ENCODE measurements around the gene IGFL1. TPM values are rescaled to one million over a fixed set of nuclear protein-coding genes. Genes with fewer than 3 reads are reported as not detected.
"Not testable (repeated sequence)": the region's sequence is repeated elsewhere in the genome, so short reads cannot be mapped to it uniquely, and the experiment has no call there.

Gene IGFL1
- total RNA-seq, 5 donors from 2014 or later (not counting 1 experiment from before 2014, with no cell fraction given), result not detected

DNA sequence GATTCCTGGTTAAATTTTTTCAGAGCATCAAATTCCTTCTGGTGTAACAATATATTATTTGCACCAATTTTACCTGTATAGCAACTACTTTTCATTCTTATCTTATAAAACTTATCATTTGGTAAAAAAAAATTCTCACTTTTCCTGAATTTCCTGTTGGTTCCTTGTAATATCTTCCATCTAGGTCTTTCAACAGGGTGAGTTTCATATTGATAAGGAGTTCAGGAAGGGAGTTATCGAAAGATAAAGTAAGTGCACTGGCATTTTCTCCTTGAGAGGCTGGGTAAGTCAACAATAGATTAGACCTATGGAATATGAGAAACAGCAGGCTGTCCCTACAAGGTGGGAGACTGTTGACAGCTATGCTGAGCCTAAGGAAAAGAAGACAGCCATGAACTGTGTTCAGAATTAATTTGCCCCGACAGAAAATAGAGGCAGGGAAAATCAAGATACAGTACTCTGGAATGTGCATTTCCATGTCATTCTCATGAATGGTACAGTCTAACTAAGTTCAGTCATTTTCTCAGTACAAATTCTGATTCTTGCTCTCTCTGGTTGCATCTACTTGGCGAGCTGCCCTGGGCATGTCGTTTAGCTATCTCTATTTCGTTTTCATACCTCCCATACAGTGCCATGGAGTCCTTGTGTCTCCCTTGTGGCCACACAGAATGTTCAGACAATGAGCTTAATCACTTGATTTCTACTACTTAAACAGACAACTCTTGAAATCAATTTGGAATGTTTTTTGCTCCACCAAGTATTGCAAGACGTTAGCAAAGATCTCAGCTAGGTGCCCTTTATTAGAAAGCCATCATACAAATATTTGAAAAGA is 9.9 kb downstream of the IGFL1 start:
- H3K4me3 Mint-ChIP-seq, result no peak overlapping the region
- ATAC-seq (replicated peaks in 1 of 4) (no peak), DNase-seq (no peak)
- H3K27ac Mint-ChIP-seq, result no peak overlapping the region
- no peaks in the 10 kb centered on the region for H3K9me3 Mint-ChIP-seq
- POLR2A ChIA-PET, result no interaction called here
- Histone ChIP-seq H3K9me3 (no peaks in the 10 kb centered on the region), H3K27ac (ENCODE audit: low read length) (no peak overlapping the region), H3K4me1 (ENCODE audit: control insufficient read depth in 1 of 2, extremely low read depth in 1 of 2, insufficient read depth in 2 of 2, low read length in 2 of 2) (no peaks in the 10 kb centered on the region), H3K4me3 (ENCODE audit: control insufficient read depth in 1 of 2, extremely low read depth in 1 of 2, low read length in 1 of 2) (no peak overlapping the region), H3K36me3 (ENCODE audit: control insufficient read depth in 2 of 2, extremely low read depth in 1 of 2, insufficient read depth in 1 of 2, low read length in 1 of 2) (no peaks in the 10 kb centered on the region), H3K27me3 (replicated peaks in 1 of 2; ENCODE audit: control insufficient read depth in 2 of 2, extremely low read depth in 1 of 2, insufficient read depth in 2 of 2, low read length in 1 of 2) (peaks cover 3 to 6% of the 10 kb centered on the region in 2 experiments)
- WGBS (ENCODE audit: insufficient coverage), result 71% methylated on average over 5 of the region's 6 CpGs
- no peaks in the 10 kb centered on the region for H3K36me3 Mint-ChIP-seq
- CTCF ChIA-PET, result no interaction called here
- no peaks in the 10 kb centered on the region for H3K4me1 Mint-ChIP-seq
- H3K27me3 Mint-ChIP-seq, result peaks cover 49 to 59% of the 10 kb centered on the region in 2 donors

DNA sequence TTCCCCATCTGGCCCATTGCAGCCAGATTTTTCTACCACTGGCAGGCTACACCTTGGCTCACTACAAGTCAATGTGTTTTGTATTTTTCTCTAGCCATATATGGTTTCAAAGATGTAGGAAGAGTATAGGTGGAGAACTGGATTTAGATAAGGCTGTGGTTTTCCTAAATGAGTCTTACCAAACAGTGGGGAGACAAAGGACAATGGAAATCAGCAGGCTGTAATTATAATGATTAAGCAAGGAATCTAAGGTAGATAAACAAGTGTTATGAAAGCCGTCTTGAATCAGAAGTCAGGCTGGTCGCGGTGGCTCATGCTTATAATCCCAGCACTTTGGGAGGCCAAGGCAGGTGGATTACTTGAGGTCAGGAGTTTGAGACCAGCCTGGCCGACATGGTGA is 11.2 kb downstream of the IGFL1 start:
- no peaks in the 10 kb centered on the region for H3K9me3 ChIP-seq
- DNase-seq, result no peak
- no peaks in the 10 kb centered on the region for H3K4me1 ChIP-seq (ENCODE audit: control insufficient read depth in 1 of 2, extremely low read depth in 1 of 2, insufficient read depth in 2 of 2, low read length in 2 of 2)
- no peak for ATAC-seq (replicated peaks in 1 of 4)
- H3K4me3 Mint-ChIP-seq, result no peak overlapping the region
- H3K27ac ChIP-seq (ENCODE audit: low read length), result no peak overlapping the region
- no peaks in the 10 kb centered on the region for H3K36me3 ChIP-seq (ENCODE audit: control insufficient read depth in 2 of 2, extremely low read depth in 1 of 2, insufficient read depth in 1 of 2, low read length in 1 of 2)
- H3K27ac Mint-ChIP-seq, result no peak overlapping the region
- ChIA-PET POLR2A (no interaction called here), CTCF (interaction anchor here in 1 of 2 donors (0.6 kb wide), 1 partner anchor 508 kb away, joined by 3 read pairs; no protein-coding TSS in a partner anchor)
- H3K4me1 Mint-ChIP-seq, result no peaks in the 10 kb centered on the region
- peaks cover 5 to 13% of the 10 kb centered on the region in 2 experiments for H3K27me3 ChIP-seq (replicated peaks in 1 of 2; ENCODE audit: control insufficient read depth in 2 of 2, extremely low read depth in 1 of 2, insufficient read depth in 2 of 2, low read length in 1 of 2)
- no peak overlapping the region for H3K4me3 ChIP-seq (ENCODE audit: control insufficient read depth in 1 of 2, extremely low read depth in 1 of 2, low read length in 1 of 2)
- no peaks in the 10 kb centered on the region for H3K36me3 Mint-ChIP-seq
- WGBS (ENCODE audit: insufficient coverage), result 86% methylated on average over 3 of the region's 4 CpGs
- no peaks in the 10 kb centered on the region for H3K9me3 Mint-ChIP-seq
- peaks cover 51 to 66% of the 10 kb centered on the region in 2 donors for H3K27me3 Mint-ChIP-seq

DNA sequence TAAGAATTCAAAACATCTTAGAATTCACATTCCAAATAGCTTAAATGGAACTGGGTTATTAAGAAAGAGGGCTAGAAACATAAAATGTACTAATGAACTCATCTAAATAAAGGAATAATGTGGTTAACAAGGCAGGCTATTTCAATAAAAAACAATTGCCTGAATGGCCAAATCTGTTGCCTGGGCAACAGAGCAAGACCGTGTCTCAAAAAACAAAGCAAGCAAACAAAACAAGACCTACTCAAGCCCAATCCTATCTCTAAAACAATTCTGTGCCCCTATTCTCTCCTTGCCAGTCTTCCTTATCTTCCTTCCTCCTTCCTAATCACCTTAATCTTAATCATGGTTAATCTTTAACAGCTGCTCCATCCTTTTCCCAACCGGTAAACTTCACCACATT is 12.1 kb downstream of the IGFL1 start:
- ChIA-PET CTCF (interaction anchor here in 1 of 2 donors (0.7 kb wide), 1 partner anchor 90 kb away, joined by 4 read pairs; no protein-coding TSS in a partner anchor), POLR2A (no interaction called here)
- WGBS (ENCODE audit: insufficient coverage), result 15% methylated on average over 1 of the region's 2 CpGs

GRCh38 chr19:46243081-46243654 is 13.6 kb downstream of the IGFL1 start:
- peaks cover 51 to 64% of the 10 kb centered on the region in 2 donors for H3K27me3 Mint-ChIP-seq
- 92% methylated on average over 2 of the region's 6 CpGs for WGBS (ENCODE audit: insufficient coverage)
- H3K9me3 Mint-ChIP-seq; H3K36me3 ChIP-seq (ENCODE audit: control insufficient read depth in 2 of 2, extremely low read depth in 1 of 2, insufficient read depth in 1 of 2, low read length in 1 of 2); H3K9me3 ChIP-seq; ATAC-seq (replicated peaks in 1 of 4); H3K27ac Mint-ChIP-seq; CTCF ChIA-PET; H3K4me1 ChIP-seq (ENCODE audit: control insufficient read depth in 1 of 2, extremely low read depth in 1 of 2, insufficient read depth in 2 of 2, low read length in 2 of 2); DNase-seq; H3K4me1 Mint-ChIP-seq; H3K4me3 ChIP-seq (ENCODE audit: control insufficient read depth in 1 of 2, extremely low read depth in 1 of 2, low read length in 1 of 2); POLR2A ChIA-PET; H3K36me3 Mint-ChIP-seq; H3K4me3 Mint-ChIP-seq; H3K27ac ChIP-seq (ENCODE audit: low read length): not testable (repeated sequence)
- H3K27me3 ChIP-seq (replicated peaks in 1 of 2; ENCODE audit: control insufficient read depth in 2 of 2, extremely low read depth in 1 of 2, insufficient read depth in 2 of 2, low read length in 1 of 2), result peaks cover 10 to 19% of the 10 kb centered on the region in 2 experiments

More for the DNA sequence above, 12.1 kb downstream of the IGFL1 start:
- H3K36me3 ChIP-seq (ENCODE audit: control insufficient read depth in 2 of 2, extremely low read depth in 1 of 2, insufficient read depth in 1 of 2, low read length in 1 of 2), result no peaks in the 10 kb centered on the region
- H3K9me3 Mint-ChIP-seq, result no peaks in the 10 kb centered on the region
- peaks cover 5 to 13% of the 10 kb centered on the region in 2 experiments for H3K27me3 ChIP-seq (replicated peaks in 1 of 2; ENCODE audit: control insufficient read depth in 2 of 2, extremely low read depth in 1 of 2, insufficient read depth in 2 of 2, low read length in 1 of 2)
- no peaks in the 10 kb centered on the region for H3K9me3 ChIP-seq
- H3K4me1 ChIP-seq (ENCODE audit: control insufficient read depth in 1 of 2, extremely low read depth in 1 of 2, insufficient read depth in 2 of 2, low read length in 2 of 2), result no peaks in the 10 kb centered on the region
- H3K36me3 Mint-ChIP-seq, result no peaks in the 10 kb centered on the region
- H3K27me3 Mint-ChIP-seq, result peaks cover 54 to 67% of the 10 kb centered on the region in 2 donors
- no peak overlapping the region for H3K4me3 ChIP-seq (ENCODE audit: control insufficient read depth in 1 of 2, extremely low read depth in 1 of 2, low read length in 1 of 2)
- no peak overlapping the region for H3K4me3 Mint-ChIP-seq
- no peak overlapping the region for H3K27ac ChIP-seq (ENCODE audit: low read length)
- H3K27ac Mint-ChIP-seq, result no peak overlapping the region
- no peaks in the 10 kb centered on the region for H3K4me1 Mint-ChIP-seq
- DNase-seq, result no peak
- no peak for ATAC-seq (replicated peaks in 1 of 4)

- H3K27ac Mint-ChIP-seq, result no peak overlapping the region
- Histone ChIP-seq H3K9me3 (no peaks in the 10 kb centered on the region), H3K27me3 (replicated peaks in 1 of 2; ENCODE audit: control insufficient read depth in 2 of 2, extremely low read depth in 1 of 2, insufficient read depth in 2 of 2, low read length in 1 of 2) (peaks cover 10 to 11% of the 10 kb centered on the region in 2 experiments), H3K36me3 (ENCODE audit: control insufficient read depth in 2 of 2, extremely low read depth in 1 of 2, insufficient read depth in 1 of 2, low read length in 1 of 2) (no peaks in the 10 kb centered on the region), H3K27ac (ENCODE audit: low read length) (no peak overlapping the region), H3K4me1 (ENCODE audit: control insufficient read depth in 1 of 2, extremely low read depth in 1 of 2, insufficient read depth in 2 of 2, low read length in 2 of 2) (no peaks in the 10 kb centered on the region), H3K4me3 (ENCODE audit: control insufficient read depth in 1 of 2, extremely low read depth in 1 of 2, low read length in 1 of 2) (no peak overlapping the region)
- ATAC-seq (replicated peaks in 1 of 4), result no peak
- CTCF ChIA-PET, result no interaction called here
- POLR2A ChIA-PET, result no interaction called here
- no peak for DNase-seq
- H3K9me3 Mint-ChIP-seq, result no peaks in the 10 kb centered on the region
- no peaks in the 10 kb centered on the region for H3K4me1 Mint-ChIP-seq
- peaks cover 31 to 40% of the 10 kb centered on the region in 2 donors for H3K27me3 Mint-ChIP-seq
- H3K4me3 Mint-ChIP-seq, result no peak overlapping the region
- H3K36me3 Mint-ChIP-seq, result no peaks in the 10 kb centered on the region
- WGBS (ENCODE audit: insufficient coverage), result 70% methylated on average over 2 of the region's 3 CpGs
Measured at GRCh38 chr19:46250076-46250735, 20.7 kb downstream of the IGFL1 start.

GRCh38 chr19:46251416-46251815 is 21.9 kb downstream of the IGFL1 start:
- Mint-ChIP-seq H3K27me3 (peaks cover 22 to 28% of the 10 kb centered on the region in 2 donors), H3K27ac (no peak overlapping the region), H3K36me3 (no peaks in the 10 kb centered on the region), H3K4me1 (no peaks in the 10 kb centered on the region), H3K4me3 (no peak overlapping the region), H3K9me3 (no peaks in the 10 kb centered on the region)
- Histone ChIP-seq H3K27ac (ENCODE audit: low read length) (no peak overlapping the region), H3K4me1 (ENCODE audit: control insufficient read depth in 1 of 2, extremely low read depth in 1 of 2, insufficient read depth in 2 of 2, low read length in 2 of 2) (no peaks in the 10 kb centered on the region), H3K4me3 (ENCODE audit: control insufficient read depth in 1 of 2, extremely low read depth in 1 of 2, low read length in 1 of 2) (no peak overlapping the region), H3K9me3 (no peaks in the 10 kb centered on the region), H3K27me3 (replicated peaks in 1 of 2; ENCODE audit: control insufficient read depth in 2 of 2, extremely low read depth in 1 of 2, insufficient read depth in 2 of 2, low read length in 1 of 2) (peaks cover 6 to 9% of the 10 kb centered on the region in 2 experiments), H3K36me3 (ENCODE audit: control insufficient read depth in 2 of 2, extremely low read depth in 1 of 2, insufficient read depth in 1 of 2, low read length in 1 of 2) (no peaks in the 10 kb centered on the region)
- no peak for ATAC-seq (replicated peaks in 1 of 4)
- 67% methylated on average over 3 of the region's 5 CpGs for WGBS (ENCODE audit: insufficient coverage)
- POLR2A ChIA-PET, result no interaction called here
- CTCF ChIA-PET, result no interaction called here
- DNase-seq, result no peak
